OCI-LY1 (cell line): ENCODE results near the gene MT1A.
A peak's percentile ranks its signal among the peaks of the same experiment; 100 is the strongest.

Experiments used
- H2AFZ ChIP-seq: fragments of 200-600 bp; sonication (generic), shearing (Covaris generic); 2 replicates; pipeline ENCODE4 v1.6.0; 2014; ENCODE audit warnings: antibody characterized with exemption, mild to moderate bottlenecking, low read length
- H3F3A ChIP-seq: fragments of 200-600 bp; sonication (generic), shearing (Covaris generic); 2 replicates; pipeline ENCODE4 v1.6.0; 2014; ENCODE audit warnings: mild to moderate bottlenecking, antibody characterized with exemption, low read length, moderate library complexity; ENCODE audit not compliant: insufficient read depth
- H3K27ac ChIP-seq: fragments of 200-600 bp; sonication (generic); 2 replicates; pipeline ENCODE4 v1.5.1; 2014; ENCODE audit warnings: low read length, mixed run types, mild to moderate bottlenecking, low read depth; ENCODE audit not compliant: poor library complexity, severe bottlenecking
- H3K27me3 ChIP-seq: fragments of 200-600 bp; sonication (generic); 2 replicates; pipeline ENCODE4 v1.6.0; 2014; ENCODE audit warnings: antibody characterized with exemption, mild to moderate bottlenecking, low read length, moderate library complexity; ENCODE audit not compliant: insufficient read depth
- H3K36me3 ChIP-seq: fragments of 200-600 bp; sonication (generic); 2 replicates; pipeline ENCODE4 v1.6.1; 2014; ENCODE audit warnings: mild to moderate bottlenecking, antibody characterized with exemption, low read length, moderate library complexity, mixed read lengths; ENCODE audit not compliant: insufficient read depth
- H3K4me1 ChIP-seq: fragments of 200-600 bp; sonication (generic); 2 replicates; pipeline ENCODE4 v1.5.1; 2014; ENCODE audit warnings: mild to moderate bottlenecking, low read length, moderate library complexity; ENCODE audit not compliant: insufficient read depth, severe bottlenecking
- H3K4me2 ChIP-seq: fragments of 200-600 bp; sonication (generic), shearing (Covaris generic); 2 replicates; pipeline ENCODE4 v1.6.1; 2014; ENCODE audit warnings: low read length
- H3K4me3 ChIP-seq: fragments of 200-600 bp; sonication (generic); 2 replicates; pipeline ENCODE4 v1.5.1; 2014; ENCODE audit warnings: low read length, low read depth, mild to moderate bottlenecking, mixed read lengths; ENCODE audit not compliant: poor library complexity, severe bottlenecking
- H3K79me2 ChIP-seq: fragments of 200-600 bp; shearing (Covaris generic); 2 replicates; pipeline ENCODE4 v1.6.1; 2016; ENCODE audit warnings: mixed run types, low read length, mixed read lengths; ENCODE audit not compliant: insufficient read depth
- H3K9ac ChIP-seq: fragments of 200-600 bp; sonication (generic), shearing (Covaris generic); 2 replicates; pipeline ENCODE4 v1.6.1; 2014; ENCODE audit warnings: mild to moderate bottlenecking, low read length, mixed read lengths
- H3K9me2 ChIP-seq: fragments of 200-600 bp; sonication (generic), shearing (Covaris generic); 2 replicates; pipeline ENCODE4 v1.6.1; 2014; ENCODE audit warnings: low read depth, mild to moderate bottlenecking, low read length, mixed read lengths
- H3K9me3 ChIP-seq: fragments of 200-600 bp; shearing (Covaris generic); 2 replicates; pipeline ENCODE4 v1.6.1; 2014; ENCODE audit warnings: low read length, mixed read lengths
- H4K20me1 ChIP-seq: fragments of 200-600 bp; sonication (generic), shearing (Covaris generic); 2 replicates; pipeline ENCODE4 v1.6.0; 2016; ENCODE audit warnings: mild to moderate bottlenecking, low read length; ENCODE audit not compliant: insufficient read depth
- CTCF ChIP-seq: fragments of 200-600 bp; sonication (generic), shearing (Covaris generic); IDR thresholded peaks from 2 replicates; pipeline ENCODE4 v1.5.1; 2017; ENCODE audit warnings: mild to moderate bottlenecking, antibody characterized with exemption, low read length, moderate library complexity, mixed read lengths
- EZH2 ChIP-seq: fragments of 200-600 bp; sonication (generic), shearing (Covaris generic); IDR thresholded peaks from 2 replicates; pipeline ENCODE4 v1.8.0; 2017; ENCODE audit warnings: borderline replicate concordance, mixed run types, mild to moderate bottlenecking, antibody characterized with exemption, low read length, moderate library complexity, mixed read lengths

Gene MT1A

GRCh38 chr16:56608043-56608875 is 30.2 kb upstream of the MT1A start, which contains the start of gene MT2A:
TSS of gene MT2A (plus strand) at chr16:56608584. CDS start at chr16:56608656, 72 bp downstream.
- H4K20me1 ChIP-seq: no peaks in the 10 kb centered on the region
- no peaks in the 10 kb centered on the region for H3F3A ChIP-seq
- H3K27ac ChIP-seq: no peak within 1 kb of the TSS
- H3K9me3 ChIP-seq: no peaks in the 10 kb centered on the region
- TF ChIP-seq CTCF (no peak), EZH2 (no peak)
- peak within 1 kb of the TSS; percentile 68 for H3K4me3 ChIP-seq
- H3K36me3 ChIP-seq: no peaks in the 10 kb centered on the region
- H3K4me1 ChIP-seq: peaks cover 28% of the 10 kb centered on the region
- no peaks in the 10 kb centered on the region for H3K79me2 ChIP-seq
- H3K9ac ChIP-seq: peak within 1 kb of the TSS; percentile 65
- H3K9me2 ChIP-seq: no peaks in the 10 kb centered on the region
- H3K27me3 ChIP-seq: no peaks in the 10 kb centered on the region
- H2AFZ ChIP-seq: peak within 1 kb of the TSS; percentile 99
- H3K4me2 ChIP-seq: peak within 1 kb of the TSS; percentile 98

GRCh38 chr16:56608876-56609462 is 29.5 kb upstream of the MT1A start:
- Histone ChIP-seq H3K27me3 (no peaks in the 10 kb centered on the region), H3K4me2 (peak overlapping the region; percentile 98), H3K9me3 (no peaks in the 10 kb centered on the region), H3K27ac (no peak overlapping the region), H3K4me3 (peak overlapping the region; percentile 68), H3K4me1 (peaks cover 28% of the 10 kb centered on the region), H2AFZ (no peak overlapping the region), H3K9ac (peak overlapping the region; percentile 65), H3K36me3 (no peaks in the 10 kb centered on the region), H4K20me1 (no peaks in the 10 kb centered on the region), H3K79me2 (no peaks in the 10 kb centered on the region), H3K9me2 (no peaks in the 10 kb centered on the region), H3F3A (no peaks in the 10 kb centered on the region)
- TF ChIP-seq EZH2 (no peak), CTCF (no peak)

GRCh38 chr16:56609463-56609921 is 29.0 kb upstream of the MT1A start:
- H3K36me3 ChIP-seq: no peaks in the 10 kb centered on the region
- no peaks in the 10 kb centered on the region for H4K20me1 ChIP-seq
- no peak overlapping the region for H2AFZ ChIP-seq
- peak overlapping the region; percentile 65; the same call in 1 of the 2 replicates for H3K9ac ChIP-seq
- H3K4me3 ChIP-seq: peak overlapping the region; percentile 68
- peak overlapping the region; percentile 98 for H3K4me2 ChIP-seq
- H3K9me3 ChIP-seq: no peaks in the 10 kb centered on the region
- H3K79me2 ChIP-seq: no peaks in the 10 kb centered on the region
- H3K27ac ChIP-seq: no peak overlapping the region
- H3K27me3 ChIP-seq: no peaks in the 10 kb centered on the region
- no peak for TF ChIP-seq CTCF
- no peak for TF ChIP-seq EZH2
- no peaks in the 10 kb centered on the region for H3F3A ChIP-seq
- H3K9me2 ChIP-seq: no peaks in the 10 kb centered on the region
- peaks cover 28% of the 10 kb centered on the region for H3K4me1 ChIP-seq
